ENCODE data around the gene PRM3.
"Not testable (repeated sequence)": the region's sequence is repeated elsewhere in the genome, so short reads cannot be mapped to it uniquely, and the experiment has no call there.

PRM3 gene

DNA sequence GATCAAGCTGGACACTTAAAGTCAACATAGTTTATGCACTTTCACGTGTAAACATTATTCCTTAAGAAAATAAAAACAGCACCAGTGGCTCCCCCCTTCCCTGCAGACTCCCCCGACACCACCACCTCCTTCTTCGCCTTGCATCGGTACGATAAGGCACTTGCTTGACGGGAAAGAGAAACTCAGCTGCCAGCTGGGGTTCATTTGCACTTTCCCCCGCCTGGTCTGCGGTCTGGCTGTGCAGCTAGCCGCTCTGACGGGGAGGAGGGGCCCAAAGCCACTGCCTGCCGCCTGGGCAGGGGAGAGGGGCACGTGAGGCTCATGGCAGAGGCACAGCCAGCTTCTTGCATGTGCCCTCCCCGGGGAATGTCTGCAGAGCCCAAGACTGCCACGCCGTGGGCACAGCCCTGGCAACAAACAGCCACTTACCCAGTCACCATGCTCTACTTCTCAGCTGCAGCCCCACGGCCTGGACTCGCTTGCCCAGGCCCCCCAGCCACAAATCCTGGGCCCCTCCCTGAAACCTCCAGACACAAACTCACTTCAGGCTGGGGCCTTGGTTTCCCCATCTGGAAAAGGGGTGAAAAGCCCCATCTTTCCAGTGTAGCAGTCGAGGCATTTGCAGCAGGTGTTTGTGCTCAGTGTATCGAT lies 24.2 kb upstream of the PRM3 start:
- Mint-ChIP-seq H3K27ac (peak overlapping the region; percentile 88), H3K36me3 (no peaks in the 10 kb centered on the region), H3K4me3 (peak overlapping the region; percentile 49), H3K27me3 (no peaks in the 10 kb centered on the region), H3K9me3 (no peaks in the 10 kb centered on the region), H3K4me1 (peaks cover 64% of the 10 kb centered on the region)
- ATAC-seq: peak; percentile 98

DNA sequence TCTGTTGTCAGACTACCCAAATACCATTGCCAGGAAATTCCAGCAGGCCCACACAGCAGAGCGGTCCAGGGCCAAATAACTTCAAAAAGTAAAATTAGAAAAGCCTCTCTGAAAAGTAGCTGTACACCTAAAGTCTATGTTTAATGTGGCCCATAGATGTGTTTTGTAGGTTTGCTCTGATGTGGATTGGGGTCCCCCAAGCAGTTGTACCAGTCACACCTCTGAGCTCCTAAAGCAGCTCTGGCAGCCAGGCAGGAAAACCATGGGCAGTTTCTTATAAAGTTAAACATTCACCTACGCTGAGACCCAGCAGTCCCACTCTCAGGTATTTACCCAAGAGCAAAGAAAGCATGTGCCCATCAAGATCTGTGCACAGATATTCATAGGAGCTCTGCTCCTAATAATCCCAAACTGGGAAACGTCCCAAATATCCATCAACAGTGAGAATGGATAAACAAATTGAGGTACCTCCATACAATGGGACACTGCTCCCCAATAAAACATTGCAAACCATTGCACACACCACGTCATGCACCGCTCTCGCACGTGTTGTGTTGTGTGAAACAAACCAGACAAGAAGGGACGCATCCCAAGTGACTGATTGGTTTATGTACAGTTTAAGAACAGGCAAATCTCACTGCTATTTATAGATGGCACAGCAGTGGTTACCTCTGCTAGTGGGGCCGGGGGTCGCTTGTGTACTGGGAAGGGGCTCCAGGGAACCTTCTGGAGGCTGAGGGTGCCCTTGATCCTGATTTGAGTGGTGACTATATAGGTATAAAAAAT lies 23.5 kb upstream of the PRM3 start:
- H3K4me3 Mint-ChIP-seq: peak overlapping the region; percentile 49
- no peaks in the 10 kb centered on the region for H3K9me3 Mint-ChIP-seq
- H3K4me1 Mint-ChIP-seq: peaks cover 65% of the 10 kb centered on the region
- ATAC-seq: peak; percentile 13
- peak overlapping the region; percentile 88 for H3K27ac Mint-ChIP-seq
- no peaks in the 10 kb centered on the region for H3K27me3 Mint-ChIP-seq
- no peaks in the 10 kb centered on the region for H3K36me3 Mint-ChIP-seq

DNA sequence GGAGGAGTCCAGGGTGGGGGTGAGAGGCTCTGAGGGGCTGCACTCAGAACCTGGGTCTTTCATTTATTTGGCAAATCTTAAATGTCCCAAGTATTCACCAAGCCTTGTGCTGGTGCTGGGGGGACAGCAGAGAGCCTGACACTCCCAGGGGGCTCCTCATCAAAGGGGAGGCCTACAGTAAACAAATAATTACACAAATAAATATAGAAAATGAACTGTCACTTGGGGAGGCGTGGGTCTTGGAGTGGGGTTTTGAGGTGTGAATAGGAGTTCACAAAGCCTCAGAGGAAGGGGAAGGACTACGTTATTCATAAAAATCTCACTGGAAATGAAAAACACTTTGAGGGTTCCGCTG lies 22.9 kb upstream of the PRM3 start:
- Mint-ChIP-seq H3K9me3 (no peaks in the 10 kb centered on the region), H3K27me3 (no peaks in the 10 kb centered on the region), H3K27ac (peak overlapping the region; percentile 88), H3K4me3 (no peak overlapping the region), H3K36me3 (no peaks in the 10 kb centered on the region), H3K4me1 (peaks cover 65% of the 10 kb centered on the region)
- no peak for ATAC-seq

DNA sequence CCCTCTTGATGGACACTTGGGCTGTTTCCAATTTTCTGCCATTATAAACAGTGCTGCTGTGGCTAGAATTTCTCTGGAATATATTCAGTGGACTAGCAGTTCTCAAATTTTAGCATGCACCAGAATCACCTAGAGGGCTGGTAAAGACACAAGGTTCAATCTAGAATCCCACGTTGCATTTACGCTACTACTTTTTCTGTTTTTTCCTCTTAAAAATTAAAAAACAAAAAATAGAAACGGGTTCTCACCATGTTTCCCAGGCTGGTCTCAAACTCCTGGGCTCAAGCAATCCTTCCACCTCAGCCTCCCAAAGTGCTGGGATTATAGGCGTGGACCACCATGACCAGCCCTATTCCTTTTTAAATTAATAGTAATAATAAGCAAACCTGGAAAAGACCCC lies 22.2 kb upstream of the PRM3 start:
- Mint-ChIP-seq H3K36me3 (no peaks in the 10 kb centered on the region), H3K4me3 (no peak overlapping the region), H3K9me3 (no peaks in the 10 kb centered on the region), H3K27ac (no peak overlapping the region), H3K4me1 (peaks cover 65% of the 10 kb centered on the region), H3K27me3 (no peaks in the 10 kb centered on the region)
- ATAC-seq: no peak

DNA sequence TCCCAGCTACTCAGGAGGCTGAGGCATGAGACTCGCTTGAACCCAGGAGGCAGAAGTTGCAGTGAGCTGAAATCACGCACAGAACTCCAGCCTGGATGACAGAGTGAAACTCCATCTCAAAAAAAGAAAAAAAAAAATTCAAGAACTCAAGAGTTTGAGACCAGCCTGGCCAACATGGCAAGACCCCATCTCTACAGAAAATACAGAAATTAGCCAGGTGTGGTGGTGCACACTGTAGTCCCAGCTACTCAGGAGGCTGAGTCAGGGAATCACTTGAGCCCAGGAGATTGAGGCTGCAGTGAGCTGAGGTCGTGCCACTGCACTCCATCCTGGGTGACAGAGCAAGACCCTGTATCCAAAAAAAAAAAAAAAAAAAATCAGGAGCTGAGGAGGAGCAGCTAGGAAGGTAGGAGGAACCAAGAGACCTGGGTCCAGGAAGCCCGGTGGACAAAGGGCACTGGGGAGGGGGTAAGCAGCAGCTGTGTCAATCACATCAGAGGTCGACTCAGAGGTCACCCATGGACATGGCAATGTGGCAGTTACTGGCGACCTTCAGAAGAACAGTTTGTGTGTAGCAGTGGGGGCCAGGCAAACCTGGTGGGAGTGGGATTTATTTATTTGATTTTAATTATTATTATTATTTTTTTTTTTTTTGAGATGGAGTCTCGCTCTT lies 18.8 kb upstream of the PRM3 start:
- Mint-ChIP-seq H3K4me1 (peaks cover 45% of the 10 kb centered on the region), H3K27ac (peak overlapping the region; percentile 36)

DNA sequence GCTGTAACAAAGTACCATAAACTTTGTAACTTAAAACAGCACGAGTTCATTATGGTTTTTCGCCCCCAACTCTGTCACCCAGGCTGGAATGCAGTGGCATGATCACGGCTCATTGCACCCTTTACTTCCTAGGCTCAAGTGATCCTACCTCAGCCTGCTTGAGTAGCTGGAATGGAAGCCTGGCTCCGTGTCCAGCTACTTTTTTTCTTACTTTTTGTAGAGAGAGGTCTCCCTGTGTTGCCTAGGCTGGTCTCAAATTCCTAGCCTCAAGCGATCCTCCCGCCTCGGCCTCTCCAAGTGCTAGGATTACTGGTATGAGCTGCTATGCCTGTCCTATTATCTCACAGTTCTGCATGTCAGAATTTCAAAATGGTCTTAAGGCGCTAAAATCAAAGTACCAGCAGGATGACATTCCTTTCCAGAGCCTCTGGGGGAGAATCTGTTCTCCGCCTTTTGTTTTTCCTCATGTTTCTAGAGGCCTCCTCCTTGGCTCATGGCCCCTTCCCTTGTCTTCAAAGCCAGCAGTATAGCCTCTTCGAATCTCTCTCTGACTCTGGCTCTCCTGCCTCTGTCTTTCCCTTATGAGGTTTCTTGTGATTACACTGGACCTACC lies 17.8 kb upstream of the PRM3 start:
- no peak overlapping the region for H3K27ac Mint-ChIP-seq
- no peaks in the 10 kb centered on the region for H3K9me3 Mint-ChIP-seq
- ATAC-seq: no peak
- no peaks in the 10 kb centered on the region for H3K27me3 Mint-ChIP-seq
- H3K4me1 Mint-ChIP-seq: peaks cover 50% of the 10 kb centered on the region
- no peaks in the 10 kb centered on the region for H3K36me3 Mint-ChIP-seq
- no peak overlapping the region for H3K4me3 Mint-ChIP-seq

More for the DNA sequence above, 18.8 kb upstream of the PRM3 start:
- Mint-ChIP-seq H3K27me3 (no peaks in the 10 kb centered on the region), H3K4me3 (no peak overlapping the region), H3K36me3 (no peaks in the 10 kb centered on the region), H3K9me3 (no peaks in the 10 kb centered on the region)
- no peak for ATAC-seq

DNA sequence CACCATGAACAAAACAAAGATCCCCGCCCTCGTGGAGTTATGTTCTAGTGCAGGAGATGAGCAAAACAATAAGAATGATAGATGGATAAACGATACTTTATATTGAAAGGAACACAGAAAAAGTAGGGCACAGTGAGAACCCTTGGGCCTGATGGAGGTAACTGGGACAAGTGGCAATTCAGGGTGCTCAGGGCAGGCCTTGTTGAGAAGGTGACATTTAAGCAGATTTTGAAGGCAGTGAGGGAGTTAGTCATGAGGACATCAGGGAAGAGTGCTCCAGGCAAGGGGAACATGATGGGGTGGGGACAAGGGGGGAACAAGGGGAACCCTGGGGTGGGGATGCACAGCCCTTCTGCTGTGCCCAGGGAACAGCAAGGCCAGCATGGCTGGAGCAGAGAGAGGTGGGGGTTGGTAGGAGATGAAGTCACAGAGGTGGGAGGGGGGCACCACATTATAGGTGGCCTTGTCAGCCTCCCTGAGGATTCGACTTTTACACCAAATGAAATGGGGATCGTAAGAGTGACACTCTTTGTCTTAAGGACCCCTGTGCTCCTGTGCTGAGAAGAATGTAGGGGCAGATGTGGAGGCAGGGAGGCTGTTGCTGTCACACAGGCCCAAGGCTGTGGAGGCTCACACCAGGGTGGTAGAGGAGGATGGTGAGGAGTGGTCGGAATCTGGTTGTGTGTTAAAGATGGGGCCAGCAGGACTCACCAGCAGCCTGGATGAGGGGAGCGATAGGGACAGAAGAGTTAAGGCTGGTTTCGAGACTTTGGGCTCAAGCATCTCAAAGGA lies 16.9 kb upstream of the PRM3 start:
- no peaks in the 10 kb centered on the region for H3K9me3 Mint-ChIP-seq
- H3K27ac Mint-ChIP-seq: peak overlapping the region; percentile 47
- H3K36me3 Mint-ChIP-seq: no peaks in the 10 kb centered on the region
- no peak overlapping the region for H3K4me3 Mint-ChIP-seq
- peaks cover 58% of the 10 kb centered on the region for H3K4me1 Mint-ChIP-seq
- no peak for ATAC-seq
- no peaks in the 10 kb centered on the region for H3K27me3 Mint-ChIP-seq

DNA sequence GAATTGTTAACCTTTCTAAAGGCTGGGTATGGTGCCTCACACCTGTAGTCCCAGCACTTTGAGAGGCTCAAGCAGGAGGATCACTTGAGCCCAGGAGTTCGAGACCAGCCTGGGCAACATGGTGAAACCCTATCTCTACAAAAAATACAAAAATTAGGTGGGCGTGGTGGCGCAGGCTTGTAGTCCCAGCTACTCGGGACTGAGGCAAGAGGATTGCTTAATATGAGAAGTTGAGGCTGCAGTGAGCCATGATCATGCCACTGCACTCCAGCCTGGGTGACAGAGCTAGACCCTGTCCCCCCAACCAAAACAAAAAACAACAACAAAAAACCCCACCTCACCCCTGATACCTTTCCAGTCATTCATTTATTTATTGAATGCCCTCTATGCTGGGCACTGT lies 16.3 kb upstream of the PRM3 start:
- not testable (repeated sequence) for H3K27me3 Mint-ChIP-seq, H3K9me3 Mint-ChIP-seq, H3K4me3 Mint-ChIP-seq, H3K36me3 Mint-ChIP-seq, ATAC-seq
- Mint-ChIP-seq H3K4me1 (peaks cover 54% of the 10 kb centered on the region), H3K27ac (peak overlapping the region; percentile 47)

DNA sequence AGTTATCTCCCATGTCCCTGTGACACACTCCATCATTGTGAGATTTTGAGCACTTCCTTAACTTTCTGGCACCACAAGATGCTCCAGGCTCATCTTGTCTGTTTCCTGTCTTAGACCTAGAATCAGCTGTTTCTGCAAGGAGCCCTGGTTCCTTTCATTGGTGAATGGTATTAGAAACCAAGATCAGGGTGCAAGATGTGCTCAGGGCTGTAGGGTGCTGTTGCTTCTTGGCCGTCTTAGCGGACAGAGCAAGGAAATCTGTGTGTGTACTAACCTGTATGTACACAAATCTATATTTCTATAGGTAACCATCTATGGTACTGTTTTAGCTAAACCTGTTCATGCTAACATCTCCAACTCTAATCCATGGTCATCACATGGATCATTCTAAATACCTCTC lies 15.8 kb upstream of the PRM3 start:
- Mint-ChIP-seq H3K9me3 (no peaks in the 10 kb centered on the region), H3K27ac (no peak overlapping the region)

DNA sequence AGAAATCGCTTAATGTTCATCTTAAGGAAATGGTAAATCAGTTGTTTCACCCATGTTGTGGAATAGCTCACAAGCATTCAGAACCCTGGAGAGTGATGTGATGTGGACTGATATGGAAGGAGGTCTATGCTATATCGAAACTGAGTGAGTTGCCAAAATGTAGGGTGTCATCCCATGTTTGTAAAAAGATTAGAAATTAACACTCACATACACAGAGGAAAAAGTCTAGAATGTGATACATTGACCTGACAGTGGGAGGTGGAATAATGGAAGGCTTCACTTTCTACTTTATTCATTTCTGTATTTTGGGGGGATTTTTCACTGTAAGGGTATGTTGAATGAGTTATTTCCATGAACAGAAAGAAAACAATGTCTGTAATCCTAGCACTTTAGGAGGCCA lies 12.4 kb upstream of the PRM3 start:
- Mint-ChIP-seq H3K4me3 (no peak overlapping the region), H3K27me3 (no peaks in the 10 kb centered on the region), H3K36me3 (no peaks in the 10 kb centered on the region), H3K27ac (peak overlapping the region; percentile 38), H3K4me1 (peaks cover 34% of the 10 kb centered on the region), H3K9me3 (no peaks in the 10 kb centered on the region)
- no peak for ATAC-seq

More for the DNA sequence above, 15.8 kb upstream of the PRM3 start:
- Mint-ChIP-seq H3K36me3 (no peaks in the 10 kb centered on the region), H3K4me3 (no peak overlapping the region), H3K4me1 (peaks cover 50% of the 10 kb centered on the region), H3K27me3 (no peaks in the 10 kb centered on the region)
- ATAC-seq: no peak

DNA sequence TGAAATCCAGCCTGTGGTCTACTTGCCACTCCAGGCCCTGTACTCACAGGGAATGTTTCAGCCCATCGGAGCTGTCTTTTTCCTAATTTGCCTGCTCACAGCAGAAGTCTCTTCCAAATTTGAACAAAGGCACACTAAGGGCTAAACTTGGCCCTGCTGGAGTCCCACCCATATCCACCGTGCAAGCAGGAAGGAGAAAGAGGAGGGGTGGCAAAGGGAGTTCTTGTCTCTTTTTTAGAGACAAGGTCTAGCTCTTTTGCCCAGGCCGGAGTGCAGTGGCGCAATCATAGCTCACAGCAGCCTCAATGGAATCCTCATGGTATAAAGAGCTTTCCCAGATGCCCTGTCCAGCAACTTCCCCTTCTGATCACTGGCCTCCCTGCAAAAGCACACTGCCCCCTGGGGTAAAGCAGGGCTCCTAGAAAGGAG lies 10.4 kb upstream of the PRM3 start:
- ATAC-seq: no peak
- Mint-ChIP-seq H3K27ac (peak overlapping the region; percentile 24), H3K4me3 (no peak overlapping the region)

DNA sequence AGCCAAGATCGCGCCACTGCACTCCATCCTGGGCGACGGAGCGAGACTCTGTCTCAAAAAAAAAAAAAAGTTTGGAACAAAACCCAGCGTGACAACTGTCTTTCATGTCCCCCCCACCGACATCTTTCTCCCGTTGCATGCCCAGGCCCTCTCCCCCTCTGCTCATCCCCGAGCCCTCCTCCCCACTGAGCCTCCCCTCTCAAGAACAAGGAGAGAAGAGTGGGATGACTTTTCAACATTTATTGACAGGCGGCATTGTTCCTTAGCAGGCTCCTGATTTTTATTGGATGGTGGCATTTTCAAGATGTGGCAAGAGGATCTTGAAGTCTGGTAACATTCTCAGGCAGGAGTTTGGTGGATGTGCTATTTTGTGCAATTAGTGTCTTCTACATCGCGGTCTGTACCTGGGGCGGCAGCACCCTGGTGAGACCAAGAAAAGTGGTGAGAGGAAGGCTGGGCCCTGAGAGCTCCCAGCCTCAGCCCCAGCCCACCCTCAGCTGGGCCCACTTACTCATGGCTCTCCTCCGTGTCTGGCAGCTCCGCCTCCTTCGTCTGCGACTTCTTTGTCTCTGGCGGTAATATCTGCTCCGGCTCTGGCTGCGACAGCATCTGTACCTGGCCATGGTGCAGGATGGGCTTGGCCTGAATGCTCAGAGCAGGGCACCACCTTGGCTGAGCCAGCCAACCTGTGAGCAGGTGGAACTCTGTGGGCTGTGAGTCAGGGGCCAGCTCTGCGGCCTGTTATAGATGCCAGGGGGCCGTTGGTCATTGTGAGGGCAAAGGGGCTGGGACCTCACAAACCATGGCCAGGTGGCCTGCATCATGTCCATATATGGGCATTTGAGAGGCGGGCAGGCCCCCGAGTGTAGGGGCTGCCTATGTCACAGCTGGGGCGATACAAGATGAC lies 7.4 kb upstream of the PRM3 start, which contains the start of gene PRM1:
TSS of gene PRM1 (minus strand) at position 715 of the 907 bp plus-strand sequence. CDS start at position 623, 92 bp downstream.
- no peak for ATAC-seq
- Mint-ChIP-seq H3K27ac (peak within 1 kb of the TSS; percentile 84), H3K4me1 (peaks cover 26% of the 10 kb centered on the region), H3K9me3 (no peaks in the 10 kb centered on the region), H3K4me3 (no peak within 1 kb of the TSS), H3K27me3 (no peaks in the 10 kb centered on the region), H3K36me3 (no peaks in the 10 kb centered on the region)

More for the DNA sequence above, 10.4 kb upstream of the PRM3 start:
- H3K27me3 Mint-ChIP-seq: no peaks in the 10 kb centered on the region
- peaks cover 47% of the 10 kb centered on the region for H3K4me1 Mint-ChIP-seq
- no peaks in the 10 kb centered on the region for H3K9me3 Mint-ChIP-seq
- no peaks in the 10 kb centered on the region for H3K36me3 Mint-ChIP-seq

DNA sequence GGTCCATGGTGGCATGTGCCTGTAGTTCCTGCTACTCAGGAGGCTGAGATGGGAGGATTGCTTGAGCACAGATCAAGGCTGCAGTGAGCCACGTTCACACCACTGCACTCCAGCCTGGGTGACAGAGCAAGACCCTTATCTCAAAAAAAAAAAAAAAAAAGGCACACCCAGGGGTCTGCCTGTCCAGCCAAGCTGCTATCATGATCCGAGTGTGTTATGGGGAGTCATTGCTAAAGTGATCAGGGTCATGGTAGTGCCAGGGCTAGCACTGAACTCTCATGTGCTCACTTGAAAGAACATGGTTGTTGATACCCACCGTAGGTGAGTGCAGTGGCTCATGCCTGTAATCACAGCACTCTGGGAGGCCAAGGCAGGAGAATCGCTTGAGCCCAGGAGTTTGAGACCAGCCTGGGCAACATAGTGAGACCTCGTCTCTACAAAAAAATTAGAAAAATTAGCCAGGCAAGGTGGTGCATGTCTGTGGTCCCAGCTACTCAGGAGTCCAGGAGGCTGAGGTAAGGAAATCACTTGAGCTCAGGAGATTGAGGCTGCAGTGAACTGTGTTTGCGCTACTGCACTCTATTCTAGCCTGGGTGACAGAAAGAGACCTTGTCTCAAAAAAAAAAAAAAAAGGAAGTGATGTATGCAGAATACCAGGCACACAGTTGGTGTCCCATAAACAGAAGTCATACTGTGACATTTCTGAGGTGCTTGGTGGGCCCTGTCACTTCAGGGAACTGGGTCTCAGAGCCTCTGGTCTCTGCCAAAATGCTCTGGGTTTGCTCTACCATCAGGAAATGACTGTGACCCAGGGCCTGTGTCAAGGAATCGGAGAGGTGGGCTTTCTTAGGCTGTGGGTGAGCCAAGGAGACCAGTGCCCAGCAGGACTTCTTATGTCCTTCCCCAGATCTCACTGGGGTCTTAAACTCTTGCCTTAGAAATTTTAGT lies 5.5 kb upstream of the PRM3 start:
- H3K27ac Mint-ChIP-seq: peak overlapping the region; percentile 84
- H3K36me3 Mint-ChIP-seq: no peaks in the 10 kb centered on the region
- peak; percentile 81 for ATAC-seq
- no peaks in the 10 kb centered on the region for H3K27me3 Mint-ChIP-seq
- no peak overlapping the region for H3K4me3 Mint-ChIP-seq
- H3K9me3 Mint-ChIP-seq: no peaks in the 10 kb centered on the region
- H3K4me1 Mint-ChIP-seq: peaks cover 18% of the 10 kb centered on the region

All from stimulated activated memory B cell treated with anti-CD40 and anti-IgM and Interleukin-4, amounts not matched to agents 10 μg/mL and 1 μg/mL and 100 μg/mL, for 72 hours (primary cell).